Spleen (tissue), 7 donors: Measurements from ENCODE around the gene INSR.

Source experiments
- CTCF ChIP-seq, 11 experiments: fragments of 200-600 bp in 7 of 11; fragments of 450-650 bp in 4 of 11; sonication (generic) in 4 of 11; IDR thresholded peaks in 8 of 11; conservative IDR thresholded peaks in 3 of 11; 1 replicate in 7 of 11; 2 replicates in 4 of 11; pipeline versions ENCODE4 v1.4.0 to v1.8.0; 2016 to 2021; ENCODE audit warnings: antibody characterized with exemption in 11 of 11, inconsistent platforms in 4 of 11, mild to moderate bottlenecking in 1 of 11
- POLR2A ChIP-seq, 3 donors: fragments of 450-650 bp; IDR thresholded peaks; one replicate each; pipeline ENCODE4 v1.5.1; 2017; ENCODE audit warnings: antibody characterized with exemption in 3 of 3, mild to moderate bottlenecking in 1 of 3
- POLR2AphosphoS5 ChIP-seq, 3 donors: sonication (generic); formaldehyde crosslinking; IDR thresholded peaks; one replicate each; pipeline ENCODE4 v1.5.1; 2017; ENCODE audit warnings: antibody characterized with exemption in 3 of 3
- donor health status: DM: no; HTN: no; CAD: no; lungs with moderate emphysema.
- donor health status: DM: no; HTN: no; CAD: no.
- donor health status: DM: no; HTN: no; CAD: no.

GRCh38 chr19:7342143-7342542 is 47.9 kb upstream of the INSR start:
- no peak for TF ChIP-seq CTCF (IDR thresholded peaks at IDR 0.05 in 8 of 11, conservative IDR thresholded peaks at IDR 0.05 in 3 of 11)
- TF ChIP-seq POLR2AphosphoS5 (IDR thresholded peaks at IDR 0.05) = no peak
- no peak for TF ChIP-seq POLR2A (IDR thresholded peaks at IDR 0.05)
